K562 (cell line): ENCODE data around the gene POGZ. TPM values are rescaled to one million over a fixed set of nuclear protein-coding genes. Genes with fewer than 3 reads are reported as not detected.

Source experiments
- COPS2 ChIP-seq: fragments of 450-650 bp; conservative IDR thresholded peaks from 2 replicates; pipeline ENCODE4 v1.6.1; 2016; ENCODE audit warnings: mild to moderate bottlenecking, moderate library complexity
- FOXA3 ChIP-seq, 2 experiments: fragments of 450-650 bp in 1 of 2; sonication (generic) in 1 of 2; formaldehyde crosslinking; IDR thresholded peaks in 1 of 2; conservative IDR thresholded peaks in 1 of 2; 2 replicates each; pipeline versions ENCODE4 v1.4.0 to v1.8.0; 2020 to 2022; ENCODE audit warnings: mild to moderate bottlenecking in 2 of 2, missing genetic modification reagents in 1 of 2
- LARP7 ChIP-seq: fragments of 450-650 bp; IDR thresholded peaks from 2 replicates; pipeline ENCODE4 v1.6.1; 2016
- MECOM ChIP-seq: fragments of 250-450 bp; sonication (Bioruptor Pico); IDR thresholded peaks from 2 replicates; pipeline ENCODE4 v1.8.0; 2022; ENCODE audit warnings: inconsistent platforms
- POLR2AphosphoS5 ChIP-seq: IDR thresholded peaks from 2 replicates; pipeline ENCODE4 v1.6.1; 2011; ENCODE audit warnings: mild to moderate bottlenecking, low read depth, low read length, moderate library complexity; ENCODE audit not compliant: control insufficient read depth, insufficient read depth
- SAFB2 ChIP-seq: fragments of 200-400 bp; formaldehyde crosslinking; IDR thresholded peaks from 2 replicates; pipeline ENCODE4 v1.6.1; 2018; ENCODE audit warnings: borderline replicate concordance, low read length, low read depth, moderate library complexity; ENCODE audit not compliant: severe bottlenecking
- YBX1 ChIP-seq: fragments of 450-650 bp; IDR thresholded peaks from 2 replicates; pipeline ENCODE4 v1.7.1; 2016; ENCODE audit warnings: mild to moderate bottlenecking
- ZNF217 ChIP-seq: sonication (generic); formaldehyde crosslinking; IDR thresholded peaks from 2 replicates; pipeline ENCODE4 v1.8.0; 2022; ENCODE audit warnings: mild to moderate bottlenecking, missing genetic modification reagents
- ZNF699 ChIP-seq: fragments of 250-450 bp; sonication (Bioruptor Pico); IDR thresholded peaks from 2 replicates; pipeline ENCODE4 v1.8.0; 2021; ENCODE audit warnings: mild to moderate bottlenecking, moderate library complexity; ENCODE audit not compliant: insufficient replicate concordance
- polyA plus RNA-seq, 8 experiments: library from polyadenylated mRNA; depleted of rRNA in 4 of 8; stranded (reverse) in 5 of 8; unstranded in 3 of 8; fragments of >200 nt; fragmentation: Nextera tagmentation in 2 of 8; fragmentation: Illumina TruSeq in 1 of 8; extraction: Ambion mirVana in 2 of 8; extraction: Trizol in 1 of 8; gene quantifications; 2 replicates each; pipeline versions ENCODE4 v1.2.1 to v1.2.3, GENCODE V29; 2011 to 2014; ENCODE audit warnings: inconsistent platforms in 1 of 8, missing spikeins in 1 of 8
- total RNA-seq, 7 experiments: library from RNA; depleted of rRNA in 6 of 7; stranded (reverse); fragments of >200 nt in 6 of 7; fragmentation: Illumina TruSeq in 2 of 7; extraction: Trizol in 2 of 7; gene quantifications; 2 replicates each; pipeline versions ENCODE4 v1.2.1 to v1.2.3, GENCODE V29; 2011 to 2021; ENCODE audit warnings: low replicate concordance in 1 of 7
- TF ChIP-seq, protein P1 (sequence below), 2 experiments: fragments of 150-350 bp in 1 of 2; IDR thresholded peaks; 2 replicates each; pipeline ENCODE4 v1.6.1; 2012 to 2016; ENCODE audit warnings: low read depth in 2 of 2, low read length in 2 of 2, mild to moderate bottlenecking in 1 of 2, moderate library complexity in 1 of 2
- TF ChIP-seq, protein P2 (sequence below): fragments of 450-650 bp; IDR thresholded peaks from one replicate; pipeline ENCODE4 v1.6.1; 2018; ENCODE audit warnings: mild to moderate bottlenecking, moderate library complexity; ENCODE audit not compliant: partially characterized antibody
- TF ChIP-seq, protein P3 (sequence below): sonication (generic); formaldehyde crosslinking; IDR thresholded peaks from 2 replicates; pipeline ENCODE4 v1.8.1; 2022; ENCODE audit warnings: missing genetic modification reagents
- TF ChIP-seq, protein P4 (sequence below), 2 experiments: IDR thresholded peaks in 1 of 2; conservative IDR thresholded peaks in 1 of 2; 2 replicates each; pipeline ENCODE4 v1.6.1; 2016; ENCODE audit warnings: low read depth in 2 of 2, mild to moderate bottlenecking in 1 of 2, missing compliant biosample characterization in 1 of 2, missing genetic modification characterization in 1 of 2, moderate library complexity in 1 of 2
- TF ChIP-seq, protein P5 (sequence below), 2 experiments: fragments of 450-650 bp in 1 of 2; sonication (generic) in 1 of 2; formaldehyde crosslinking in 1 of 2; IDR thresholded peaks in 1 of 2; conservative IDR thresholded peaks in 1 of 2; 2 replicates each; pipeline versions ENCODE4 v1.6.1 to v1.8.1; 2016 to 2023; ENCODE audit warnings: mild to moderate bottlenecking in 2 of 2, moderate library complexity in 2 of 2, inconsistent platforms in 1 of 2, missing genetic modification reagents in 1 of 2

POGZ gene
- total and polyA plus RNA-seq, 9 of the 15 experiments (the other 6 are each of a cell fraction or from before 2014, with no cell fraction given) = 9.4 to 40.6 (median 21.6) TPM

DNA sequence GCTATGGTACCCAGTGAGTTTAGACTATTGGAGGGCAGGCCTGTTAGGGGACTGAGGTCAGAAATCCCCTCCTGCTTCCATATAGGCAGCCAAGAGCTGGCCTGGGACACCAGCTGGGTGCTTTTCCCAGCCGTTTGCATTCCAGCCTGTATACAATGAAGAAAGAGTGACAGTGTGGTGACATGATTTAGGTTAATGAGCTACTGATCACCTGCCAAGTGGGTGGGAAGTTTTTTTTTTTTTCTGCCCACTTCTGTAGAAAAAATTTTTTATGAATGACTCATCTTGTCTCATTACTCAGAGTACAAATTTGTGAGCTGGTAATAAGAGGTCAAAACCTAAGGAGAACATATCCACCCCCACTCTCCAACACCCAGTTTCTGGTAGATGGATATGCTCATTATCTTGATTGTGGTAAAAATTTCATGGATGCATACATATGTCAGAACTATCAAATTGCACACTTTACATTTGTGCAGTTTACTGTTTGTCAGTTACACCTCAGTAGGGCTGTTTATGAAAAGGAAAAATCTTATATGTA lies 35.5 kb upstream of the POGZ start (continued):
- TF ChIP-seq FOXA3 (CRISPR knock-in tag; conservative IDR thresholded peaks at IDR 0.05 in 1 of 2, IDR thresholded peaks at IDR 0.05 in 1 of 2) = no peak
- TF ChIP-seq, protein P1, sequence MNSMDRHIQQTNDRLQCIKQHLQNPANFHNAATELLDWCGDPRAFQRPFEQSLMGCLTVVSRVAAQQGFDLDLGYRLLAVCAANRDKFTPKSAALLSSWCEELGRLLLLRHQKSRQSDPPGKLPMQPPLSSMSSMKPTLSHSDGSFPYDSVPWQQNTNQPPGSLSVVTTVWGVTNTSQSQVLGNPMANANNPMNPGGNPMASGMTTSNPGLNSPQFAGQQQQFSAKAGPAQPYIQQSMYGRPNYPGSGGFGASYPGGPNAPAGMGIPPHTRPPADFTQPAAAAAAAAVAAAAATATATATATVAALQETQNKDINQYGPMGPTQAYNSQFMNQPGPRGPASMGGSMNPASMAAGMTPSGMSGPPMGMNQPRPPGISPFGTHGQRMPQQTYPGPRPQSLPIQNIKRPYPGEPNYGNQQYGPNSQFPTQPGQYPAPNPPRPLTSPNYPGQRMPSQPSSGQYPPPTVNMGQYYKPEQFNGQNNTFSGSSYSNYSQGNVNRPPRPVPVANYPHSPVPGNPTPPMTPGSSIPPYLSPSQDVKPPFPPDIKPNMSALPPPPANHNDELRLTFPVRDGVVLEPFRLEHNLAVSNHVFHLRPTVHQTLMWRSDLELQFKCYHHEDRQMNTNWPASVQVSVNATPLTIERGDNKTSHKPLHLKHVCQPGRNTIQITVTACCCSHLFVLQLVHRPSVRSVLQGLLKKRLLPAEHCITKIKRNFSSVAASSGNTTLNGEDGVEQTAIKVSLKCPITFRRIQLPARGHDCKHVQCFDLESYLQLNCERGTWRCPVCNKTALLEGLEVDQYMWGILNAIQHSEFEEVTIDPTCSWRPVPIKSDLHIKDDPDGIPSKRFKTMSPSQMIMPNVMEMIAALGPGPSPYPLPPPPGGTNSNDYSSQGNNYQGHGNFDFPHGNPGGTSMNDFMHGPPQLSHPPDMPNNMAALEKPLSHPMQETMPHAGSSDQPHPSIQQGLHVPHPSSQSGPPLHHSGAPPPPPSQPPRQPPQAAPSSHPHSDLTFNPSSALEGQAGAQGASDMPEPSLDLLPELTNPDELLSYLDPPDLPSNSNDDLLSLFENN (IDR thresholded peaks at IDR 0.05; ENCODE audit: low read depth in 2 of 2, low read length in 2 of 2) = no peak
- TF ChIP-seq, protein P2, sequence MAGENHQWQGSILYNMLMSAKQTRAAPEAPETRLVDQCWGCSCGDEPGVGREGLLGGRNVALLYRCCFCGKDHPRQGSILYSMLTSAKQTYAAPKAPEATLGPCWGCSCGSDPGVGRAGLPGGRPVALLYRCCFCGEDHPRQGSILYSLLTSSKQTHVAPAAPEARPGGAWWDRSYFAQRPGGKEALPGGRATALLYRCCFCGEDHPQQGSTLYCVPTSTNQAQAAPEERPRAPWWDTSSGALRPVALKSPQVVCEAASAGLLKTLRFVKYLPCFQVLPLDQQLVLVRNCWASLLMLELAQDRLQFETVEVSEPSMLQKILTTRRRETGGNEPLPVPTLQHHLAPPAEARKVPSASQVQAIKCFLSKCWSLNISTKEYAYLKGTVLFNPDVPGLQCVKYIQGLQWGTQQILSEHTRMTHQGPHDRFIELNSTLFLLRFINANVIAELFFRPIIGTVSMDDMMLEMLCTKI = no peak
- TF ChIP-seq, protein P3, sequence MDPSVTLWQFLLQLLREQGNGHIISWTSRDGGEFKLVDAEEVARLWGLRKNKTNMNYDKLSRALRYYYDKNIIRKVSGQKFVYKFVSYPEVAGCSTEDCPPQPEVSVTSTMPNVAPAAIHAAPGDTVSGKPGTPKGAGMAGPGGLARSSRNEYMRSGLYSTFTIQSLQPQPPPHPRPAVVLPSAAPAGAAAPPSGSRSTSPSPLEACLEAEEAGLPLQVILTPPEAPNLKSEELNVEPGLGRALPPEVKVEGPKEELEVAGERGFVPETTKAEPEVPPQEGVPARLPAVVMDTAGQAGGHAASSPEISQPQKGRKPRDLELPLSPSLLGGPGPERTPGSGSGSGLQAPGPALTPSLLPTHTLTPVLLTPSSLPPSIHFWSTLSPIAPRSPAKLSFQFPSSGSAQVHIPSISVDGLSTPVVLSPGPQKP (CRISPR knock-in tag) = no peak
- TF ChIP-seq YBX1 = no peak
- TF ChIP-seq ZNF217 = no peak
- TF ChIP-seq SAFB2 = no peak
- TF ChIP-seq ZNF699 (CRISPR knock-in tag) = no peak
- no peak for TF ChIP-seq COPS2
- TF ChIP-seq, protein P4, sequence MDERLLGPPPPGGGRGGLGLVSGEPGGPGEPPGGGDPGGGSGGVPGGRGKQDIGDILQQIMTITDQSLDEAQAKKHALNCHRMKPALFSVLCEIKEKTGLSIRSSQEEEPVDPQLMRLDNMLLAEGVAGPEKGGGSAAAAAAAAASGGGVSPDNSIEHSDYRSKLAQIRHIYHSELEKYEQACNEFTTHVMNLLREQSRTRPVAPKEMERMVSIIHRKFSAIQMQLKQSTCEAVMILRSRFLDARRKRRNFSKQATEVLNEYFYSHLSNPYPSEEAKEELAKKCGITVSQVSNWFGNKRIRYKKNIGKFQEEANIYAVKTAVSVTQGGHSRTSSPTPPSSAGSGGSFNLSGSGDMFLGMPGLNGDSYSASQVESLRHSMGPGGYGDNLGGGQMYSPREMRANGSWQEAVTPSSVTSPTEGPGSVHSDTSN (CRISPR knock-in tag; IDR thresholded peaks at IDR 0.05; ENCODE audit: low read depth) = peak; percentile 64
- TF ChIP-seq, protein P4 (tag; conservative IDR thresholded peaks at IDR 0.05; ENCODE audit: low read depth) = peak; percentile 99
- TF ChIP-seq LARP7 = no peak
- TF ChIP-seq POLR2AphosphoS5 = no peak
- TF ChIP-seq, protein P5, sequence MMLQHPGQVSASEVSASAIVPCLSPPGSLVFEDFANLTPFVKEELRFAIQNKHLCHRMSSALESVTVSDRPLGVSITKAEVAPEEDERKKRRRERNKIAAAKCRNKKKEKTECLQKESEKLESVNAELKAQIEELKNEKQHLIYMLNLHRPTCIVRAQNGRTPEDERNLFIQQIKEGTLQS (IDR thresholded peaks at IDR 0.05) = peak; percentile 92
- TF ChIP-seq, protein P5 (CRISPR knock-in tag; conservative IDR thresholded peaks at IDR 0.05) = no peak; the same call in 1 of the 2 replicates
- TF ChIP-seq MECOM = peak; percentile 15; the same call in 1 of the 2 replicates
